Pancreas (tissue), 10 donors: Measurements from ENCODE around the gene LHFPL3. TPM values are rescaled to one million over a fixed set of nuclear protein-coding genes. Genes with fewer than 3 reads are reported as not detected.

Source experiments
- ATAC-seq, 4 donors: fragments of 200-7000 bp; cut with Tn5 transposase; one replicate each; pipeline versions ENCODE4 v1.8.0 to v1.9.1; 2020; ENCODE audit warnings: mild to moderate bottlenecking in 4 of 4, moderate library complexity in 4 of 4
- DNase-seq, 6 donors: peaks; one replicate each; pipeline ENCODE4 v3.0.0-alpha.2; 2020
- FAIRE-seq: peaks from 2 replicates; lab custom pipeline; 2012; peaks lifted over from hg19 to GRCh38; lab: Jason Lieb, UNC
- H3K27ac ChIP-seq, 4 donors: fragments of 200-600 bp; sonication (generic); 1 replicate in 3 of 4; 2 replicates in 1 of 4; pipeline versions ENCODE4 v1.5.0 to v1.8.0; 2020
- H3K27me3 ChIP-seq, 4 donors: fragments of 200-600 bp; one replicate each; pipeline ENCODE4 v1.8.0; 2021
- H3K36me3 ChIP-seq, 3 donors: fragments of 200-600 bp; sonication (generic) in 1 of 3; one replicate each; pipeline versions ENCODE4 v1.5.0 to v1.8.0; 2020 to 2021
- H3K4me1 ChIP-seq, 3 donors: fragments of 200-600 bp; one replicate each; pipeline ENCODE4 v1.8.0; 2021
- H3K4me3 ChIP-seq, 4 donors: fragments of 200-600 bp; sonication (generic) in 2 of 4; one replicate each; pipeline versions ENCODE4 v1.5.0 to v1.8.0; 2020 to 2021
- H3K9me3 ChIP-seq, 4 donors: fragments of 200-600 bp; one replicate each; pipeline ENCODE4 v1.8.0; 2021
- CTCF ChIP-seq, 4 donors: fragments of 200-600 bp; sonication (generic) in 3 of 4; IDR thresholded peaks; one replicate each; pipeline versions ENCODE4 v1.5.0 to v1.8.0; 2021; ENCODE audit warnings: antibody characterized with exemption in 4 of 4
- WGBS, 2 donors: extraction: QIAGEN DNeasy Blood & Tissue Kit; methylation state at CpG; one replicate each; pipeline ENCODE4 v1.1.7; 2013; 5-methylcytosine and 5-hydroxymethylcytosine counted together
- intact Hi-C, 3 donors: fragments of 100-400 bp; cut with DNase I; formaldehyde crosslinking; loops; one replicate each; pipeline versions ENCODE4 v1.11.1 to v1.14.2; 2022
- polyA plus RNA-seq, 2 donors: library from polyadenylated mRNA; stranded (reverse); fragments of 200-250 nt; gene quantifications; one replicate each; pipeline ENCODE4 v1.2.3, GENCODE V29; 2013
- total RNA-seq, 6 donors: library from RNA; stranded (reverse); fragmentation: NEBNext Ultra II Directional in 4 of 6; extraction: Animal tissue kit (Norgen Biotek cat#: 25700) in 4 of 6; gene quantifications; one replicate each; pipeline versions ENCODE4 v1.2.1 to v1.2.4, GENCODE V29; 2021 to 2023
- donor health status: healthy with polysubstance abuse.
- donor health status: DM: no; HTN: no; CAD: no; lungs with moderate emphysema.
- donor health status: DM: no; HTN: no; CAD: no.
- donor health status: control.
- donor health status: control.
- donor health status: Bipolar disorder and iron deficiency.
- donor health status: DM: yes; HTN: yes; CAD: no.
- donor health status: DM: no; HTN: no; CAD: no.
- donor health status: DM: no; HTN: no; CAD: no.
- donor health status: DM: yes; HTN: yes; CAD: no.

The LHFPL3 gene
- total and polyA plus RNA-seq, 8 donors = not detected

GRCh38 chr7:104859754-104860426 lies 531.5 kb downstream of the LHFPL3 start:
- peak in 1 of 4 donors; percentile 32 for ATAC-seq
- H3K27me3 ChIP-seq = no peaks in the 10 kb centered on the region
- H3K9me3 ChIP-seq = no peaks in the 10 kb centered on the region
- intact Hi-C loops = no loop called here
- 82 to 90% methylated on average over 4 of the region's 4 CpGs for WGBS, 2 donors
- no peak overlapping the region for H3K4me3 ChIP-seq
- H3K36me3 ChIP-seq = no peaks in the 10 kb centered on the region
- no peak overlapping the region for H3K27ac ChIP-seq
- no peak for FAIRE-seq
- no peak for DNase-seq
- H3K4me1 ChIP-seq = no peaks in the 10 kb centered on the region
- TF ChIP-seq CTCF (IDR thresholded peaks at IDR 0.05) = no peak

- no peaks in the 10 kb centered on the region for H3K9me3 ChIP-seq
- no peaks in the 10 kb centered on the region for H3K4me1 ChIP-seq
- no peak for TF ChIP-seq CTCF (IDR thresholded peaks at IDR 0.05)
- FAIRE-seq (no peak), DNase-seq (no peak), ATAC-seq (no peak)
- H3K4me3 ChIP-seq = no peak overlapping the region
- 64 to 78% methylated on average over 5 of the region's 5 CpGs for WGBS, 2 donors
- no peak overlapping the region for H3K27ac ChIP-seq
- no peaks in the 10 kb centered on the region for H3K27me3 ChIP-seq
- H3K36me3 ChIP-seq = no peaks in the 10 kb centered on the region
- intact Hi-C loops = no loop called here
Observed at GRCh38 chr7:104861729-104862390, 533.5 kb downstream of the LHFPL3 start.

- ATAC-seq (no peak), DNase-seq (no peak), FAIRE-seq (no peak)
- no peak overlapping the region for H3K4me3 ChIP-seq
- WGBS, 2 donors = 75 to 77% methylated on average over 7 of the region's 7 CpGs
- no peaks in the 10 kb centered on the region for H3K36me3 ChIP-seq
- H3K27me3 ChIP-seq = no peaks in the 10 kb centered on the region
- no peak for TF ChIP-seq CTCF (IDR thresholded peaks at IDR 0.05)
- H3K27ac ChIP-seq = no peak overlapping the region
- no peaks in the 10 kb centered on the region for H3K9me3 ChIP-seq
- H3K4me1 ChIP-seq = no peaks in the 10 kb centered on the region
- intact Hi-C loops = no loop called here
Observed at GRCh38 chr7:104862719-104863118, 534.3 kb downstream of the LHFPL3 start.

DNA sequence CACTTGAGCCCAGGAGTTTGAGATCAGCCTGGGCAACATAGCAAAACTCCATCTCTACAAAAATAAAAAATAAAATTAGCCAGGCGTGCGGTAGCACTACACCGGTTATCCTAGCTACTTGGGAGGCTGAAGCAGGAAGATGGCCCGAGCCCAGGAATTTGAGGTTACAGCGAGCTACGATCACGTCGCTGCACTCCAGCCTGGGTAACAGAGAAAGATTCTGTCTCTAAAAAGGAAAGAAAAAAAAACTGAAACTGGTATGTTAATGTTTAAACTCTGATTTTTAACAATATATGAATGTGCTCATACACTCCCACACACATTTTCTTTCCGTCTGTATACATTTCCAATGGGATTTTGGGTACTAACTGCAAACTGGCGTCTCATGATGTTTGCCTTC lies 545.0 kb downstream of the LHFPL3 start:
- Histone ChIP-seq H3K4me3 (no peak overlapping the region), H3K4me1 (no peaks in the 10 kb centered on the region), H3K27ac (no peak overlapping the region), H3K27me3 (no peaks in the 10 kb centered on the region), H3K36me3 (no peaks in the 10 kb centered on the region), H3K9me3 (no peaks in the 10 kb centered on the region)
- ATAC-seq (peak in 1 of 4 donors; percentile 52), DNase-seq (no peak), FAIRE-seq (no peak)
- TF ChIP-seq CTCF (IDR thresholded peaks at IDR 0.05) = no peak
- intact Hi-C loops = no loop called here
- 66 to 70% methylated on average over 10 of the region's 10 CpGs for WGBS, 2 donors

- Histone ChIP-seq H3K4me3 (no peak overlapping the region), H3K4me1 (no peaks in the 10 kb centered on the region), H3K27ac (no peak overlapping the region), H3K27me3 (no peaks in the 10 kb centered on the region), H3K36me3 (no peaks in the 10 kb centered on the region), H3K9me3 (no peaks in the 10 kb centered on the region)
- no peak for DNase-seq
- TF ChIP-seq CTCF (IDR thresholded peaks at IDR 0.05) = no peak
- 83 to 90% methylated on average over 3 of the region's 3 CpGs for WGBS, 2 donors
- intact Hi-C loops = no loop called here
- no peak for ATAC-seq
- no peak for FAIRE-seq
Observed at GRCh38 chr7:104878577-104878976, 550.2 kb downstream of the LHFPL3 start.
